GM12864 (cell line): Measurements from ENCODE around the gene TMEM208.

Source experiments
- DNase-seq: peaks from one replicate; pipeline ENCODE4 v3.0.0-alpha.2; 2011; ENCODE audit warnings: low read depth
- H3K4me3 ChIP-seq: 2 replicates; pipeline ENCODE4 v1.5.1; 2011; ENCODE audit warnings: mild to moderate bottlenecking, low read depth, low read length, control low read depth
- CTCF ChIP-seq: IDR thresholded peaks from 2 replicates; pipeline ENCODE4 v1.5.1; 2011; ENCODE audit warnings: low read depth, mild to moderate bottlenecking, moderate library complexity, low read length, control low read depth, inconsistent platforms; ENCODE audit errors: missing control alignments

Gene TMEM208

GRCh38 chr16:67202956-67203493 is 23.9 kb upstream of the TMEM208 start:
- no peak for DNase-seq

GRCh38 chr16:67204076-67204475 is 22.9 kb upstream of the TMEM208 start:
- DNase-seq: no peak
- no peak for TF ChIP-seq CTCF

More at GRCh38 chr16:67202956-67203493, 23.9 kb upstream of the TMEM208 start:
- no peak overlapping the region for H3K4me3 ChIP-seq
- TF ChIP-seq CTCF: no peak

GRCh38 chr16:67206129-67206837 is 20.6 kb upstream of the TMEM208 start:
- no peak overlapping the region for H3K4me3 ChIP-seq
- no peak for TF ChIP-seq CTCF
- no peak for DNase-seq

More at GRCh38 chr16:67204076-67204475, 22.9 kb upstream of the TMEM208 start:
- H3K4me3 ChIP-seq: no peak overlapping the region

- H3K4me3 ChIP-seq: no peak overlapping the region
- TF ChIP-seq CTCF: no peak
- no peak for DNase-seq
These were observed 20.1 kb upstream of the TMEM208 start for GRCh38 chr16:67206838-67207248.

GRCh38 chr16:67207249-67208091 is 19.5 kb upstream of the TMEM208 start:
- H3K4me3 ChIP-seq: no peak overlapping the region
- DNase-seq: no peak
- TF ChIP-seq CTCF: no peak

GRCh38 chr16:67208154-67208896 is 18.6 kb upstream of the TMEM208 start:
- no peak overlapping the region for H3K4me3 ChIP-seq
- DNase-seq: no peak
- TF ChIP-seq CTCF: no peak
